ENCODE results near the gene MAN2A2. TPM values are rescaled to one million over a fixed set of nuclear protein-coding genes. Genes with fewer than 3 reads are reported as not detected.

Gene MAN2A2
- total and polyA plus RNA-seq, 2 of the 8 experiments (the other 6 are each of a cell fraction or from before 2014, with no cell fraction given) = 23.1 to 29.7 TPM

GRCh38 chr15:90855139-90855538, 48.0 kb upstream of the MAN2A2 start (continued):
- TF ChIP-seq CHD1 (IDR thresholded peaks at IDR 0.05; ENCODE audit: low read depth, low read length) (no peak), POU5F1 (IDR thresholded peaks at IDR 0.05; ENCODE audit: low read depth, low read length) (no peak), ZNF274 (IDR thresholded peaks at IDR 0.05; ENCODE audit: borderline replicate concordance, extremely low read depth, low read length) (no peak), NRF1 (IDR thresholded peaks at IDR 0.05; ENCODE audit: low read depth, low read length) (no peak)
